TTC549 (cell line): ENCODE data around the gene MAPK8IP3.
"Not testable (repeated sequence)": the region's sequence is repeated elsewhere in the genome, so short reads cannot be mapped to it uniquely, and the experiment has no call there.

ENCODE experiments used
- FAIRE-seq: peaks from 2 replicates; lab custom pipeline; 2012; peaks lifted over from hg19 to GRCh38; lab: Jason Lieb, UNC

The MAPK8IP3 gene

DNA sequence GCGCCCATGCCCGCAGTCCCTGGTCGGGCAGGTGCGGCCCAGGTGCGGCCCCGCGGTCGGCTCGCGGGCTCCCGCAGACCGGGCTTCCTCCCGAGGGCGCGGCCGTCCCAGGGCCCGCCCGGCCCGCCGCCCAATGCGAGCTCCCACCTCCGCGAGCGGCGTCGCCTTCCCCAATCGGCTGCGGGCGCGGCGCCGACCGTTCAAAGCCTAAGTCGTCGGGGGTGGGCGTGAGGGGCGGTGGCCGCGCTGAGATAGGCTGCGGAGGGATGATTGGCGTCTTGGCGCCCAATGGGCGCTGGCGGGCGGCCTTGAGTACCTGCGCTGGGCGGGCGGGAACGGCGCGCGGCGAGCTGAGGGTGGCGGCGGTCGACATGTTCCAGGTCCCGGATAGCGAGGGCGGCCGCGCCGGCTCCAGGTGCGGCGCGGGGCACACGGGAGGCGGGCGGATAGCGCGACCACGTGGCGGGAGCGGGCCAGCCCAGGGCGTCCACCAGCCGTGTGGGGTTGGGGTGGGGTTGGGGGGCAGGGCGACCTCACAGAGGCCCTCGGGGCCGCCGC lies 28.0 kb upstream of the MAPK8IP3 start, which contains the start of gene JPT2:
Gene JPT2, plus strand, starts transcription at position 338 of the 558 bp plus-strand sequence. Its CDS starts 34 bp downstream, at position 372.
- FAIRE-seq = no peak

DNA sequence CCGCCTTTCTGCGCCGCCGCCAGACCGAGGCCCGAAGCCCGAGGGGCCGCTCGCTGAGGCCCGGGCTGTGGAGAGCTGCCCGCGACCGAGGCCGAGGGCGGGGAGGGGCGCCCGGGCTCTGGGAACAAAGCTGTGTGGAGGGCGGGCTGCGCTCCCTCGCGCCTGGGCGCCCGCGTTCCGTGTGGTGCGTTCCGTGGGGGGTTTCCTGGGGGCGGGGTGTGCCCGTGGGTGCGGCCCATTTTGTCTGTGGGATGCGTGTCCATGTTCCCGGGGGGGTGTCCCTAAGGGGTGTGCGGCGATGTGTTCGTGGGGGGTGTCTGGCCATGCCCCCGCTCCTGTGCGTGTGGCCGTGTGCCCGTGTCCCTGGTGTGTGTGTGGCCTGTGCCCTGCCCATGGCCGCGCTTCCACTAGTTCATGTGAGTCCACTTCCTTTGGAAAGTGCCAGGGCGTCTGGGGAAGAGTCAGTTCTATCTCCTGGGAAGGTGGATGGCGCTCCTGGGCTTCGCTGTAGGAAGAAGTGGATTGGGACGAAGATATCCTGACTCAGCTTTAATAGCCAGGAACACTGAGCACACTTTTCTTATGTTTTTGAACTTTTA lies 27.4 kb upstream of the MAPK8IP3 start:
- no peak for FAIRE-seq

DNA sequence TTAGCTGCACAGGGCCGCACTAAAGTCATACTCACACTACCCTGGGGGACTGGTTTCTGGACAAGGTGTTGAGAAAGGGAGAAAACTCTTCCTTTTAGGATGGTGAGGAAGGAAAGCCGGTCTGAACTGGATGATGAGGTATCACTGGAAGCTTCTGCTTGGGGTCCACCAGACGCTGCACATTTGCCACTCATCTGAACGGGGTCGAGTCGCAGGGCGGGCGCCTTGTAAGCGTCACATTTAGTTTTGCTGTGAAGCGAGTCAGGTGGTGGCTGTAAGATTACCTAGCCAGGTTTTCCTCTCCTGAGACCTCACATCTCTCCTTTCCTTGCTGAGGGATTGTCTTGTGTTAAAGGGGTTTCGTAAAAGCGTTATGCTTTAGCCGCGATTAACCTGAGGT lies 25.6 kb upstream of the MAPK8IP3 start:
- no peak for FAIRE-seq

GRCh38 chr16:1681032-1681431 lies 25.0 kb upstream of the MAPK8IP3 start:
- no peak for FAIRE-seq

DNA sequence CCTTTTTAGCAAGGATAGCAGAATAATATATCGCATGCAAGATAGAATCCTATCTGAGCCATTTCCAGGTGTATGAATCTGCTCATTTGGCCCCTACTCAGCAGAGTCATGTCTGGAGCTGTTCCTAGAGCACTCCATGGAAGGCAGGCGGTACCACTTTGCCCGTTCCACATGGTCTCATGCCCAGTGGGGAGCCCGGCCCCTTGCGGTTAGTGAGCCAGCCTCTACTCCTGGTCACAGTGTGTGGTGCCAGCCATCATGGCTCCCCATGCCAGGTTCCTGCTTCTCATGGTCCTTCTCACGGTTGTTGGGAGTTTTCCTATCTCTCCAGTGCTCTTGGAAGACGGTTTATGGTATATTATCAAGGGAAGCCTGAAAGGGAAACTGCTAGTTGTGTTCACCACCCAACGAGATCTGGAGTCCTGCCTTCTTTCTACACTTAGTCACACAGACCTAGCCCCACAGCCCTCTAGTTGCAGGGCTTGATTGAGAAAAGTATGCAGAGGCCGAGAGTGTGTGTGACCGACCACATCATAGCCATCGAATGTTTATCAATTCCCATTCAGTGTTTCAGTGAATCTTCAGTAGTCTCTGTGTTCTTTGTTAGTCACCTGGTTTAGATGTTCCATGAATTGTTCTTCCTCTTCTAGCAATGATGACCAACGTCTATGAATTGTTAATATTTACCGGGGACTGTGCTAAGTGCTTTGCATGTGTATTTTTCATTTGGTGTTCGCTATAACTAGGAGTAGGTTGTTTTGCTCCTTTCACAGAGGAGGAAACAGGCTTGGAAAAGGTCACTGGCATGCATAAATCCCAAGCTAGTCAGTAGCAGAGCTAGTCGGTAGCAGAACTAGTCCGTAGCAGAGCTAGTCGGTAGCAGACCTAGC lies 18.3 kb upstream of the MAPK8IP3 start:
- FAIRE-seq = no peak

DNA sequence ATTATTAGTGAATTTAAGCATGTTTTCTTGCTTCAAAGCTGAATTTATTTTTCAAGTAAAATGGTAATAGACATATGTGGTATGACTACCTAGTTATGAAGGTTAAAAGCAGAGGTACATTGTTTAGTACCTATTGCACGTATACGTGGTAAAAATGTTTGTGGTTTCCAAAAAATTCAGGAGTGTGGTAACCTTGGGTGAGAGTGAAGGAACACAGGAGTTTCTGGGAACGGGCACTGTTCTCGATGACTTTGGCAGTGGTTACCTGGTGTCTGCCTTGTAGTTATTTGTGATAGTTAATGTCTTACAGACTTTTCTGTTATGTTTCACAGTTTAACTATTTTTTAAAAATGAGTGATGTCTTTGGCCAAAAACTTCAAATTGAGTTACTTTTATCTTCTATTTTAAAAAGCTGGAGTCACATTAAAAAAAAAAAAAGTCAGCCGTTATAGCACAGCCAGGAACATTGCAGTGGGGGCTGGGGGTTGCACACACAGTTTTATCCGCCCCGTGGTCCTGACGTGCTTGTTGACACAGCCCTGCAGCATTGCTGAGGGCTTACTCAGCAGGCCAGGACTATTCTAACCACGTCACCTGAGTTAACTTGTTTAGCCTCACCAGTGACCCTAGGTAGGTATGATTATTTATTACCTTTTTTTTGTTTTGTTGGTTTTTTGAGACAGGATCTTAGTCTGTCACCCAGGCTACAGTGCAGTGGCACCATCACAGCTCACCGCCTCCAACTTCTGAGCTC lies 17.0 kb upstream of the MAPK8IP3 start:
- FAIRE-seq = no peak

DNA sequence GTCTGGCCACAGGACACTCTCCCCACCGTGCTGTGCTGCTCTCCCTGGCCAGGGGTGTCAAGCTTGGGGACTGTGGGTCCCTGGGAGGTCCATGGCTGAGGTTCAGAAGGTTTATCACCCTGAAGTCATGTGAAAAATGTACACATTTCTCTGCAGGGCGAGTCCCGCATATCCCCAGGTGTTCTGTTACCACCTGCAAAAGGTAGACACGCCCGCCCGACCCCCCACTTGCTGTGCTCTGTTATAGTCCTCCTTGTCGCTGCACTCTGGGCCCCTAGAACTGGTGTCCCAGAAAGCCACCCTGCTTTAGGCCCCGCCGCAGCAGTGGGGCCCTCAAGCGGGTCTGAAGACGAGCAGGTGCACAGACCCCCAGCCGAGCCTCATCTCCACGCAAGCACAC lies 16.1 kb upstream of the MAPK8IP3 start:
- no peak for FAIRE-seq

- FAIRE-seq = no peak
Measured at GRCh38 chr16:1690810-1691209, 15.2 kb upstream of the MAPK8IP3 start.

- FAIRE-seq = no peak
Measured at GRCh38 chr16:1691276-1691675, 14.7 kb upstream of the MAPK8IP3 start.

GRCh38 chr16:1691956-1692355 lies 14.0 kb upstream of the MAPK8IP3 start:
- FAIRE-seq = no peak

GRCh38 chr16:1696863-1697262 lies 9.1 kb upstream of the MAPK8IP3 start:
- FAIRE-seq = no peak

DNA sequence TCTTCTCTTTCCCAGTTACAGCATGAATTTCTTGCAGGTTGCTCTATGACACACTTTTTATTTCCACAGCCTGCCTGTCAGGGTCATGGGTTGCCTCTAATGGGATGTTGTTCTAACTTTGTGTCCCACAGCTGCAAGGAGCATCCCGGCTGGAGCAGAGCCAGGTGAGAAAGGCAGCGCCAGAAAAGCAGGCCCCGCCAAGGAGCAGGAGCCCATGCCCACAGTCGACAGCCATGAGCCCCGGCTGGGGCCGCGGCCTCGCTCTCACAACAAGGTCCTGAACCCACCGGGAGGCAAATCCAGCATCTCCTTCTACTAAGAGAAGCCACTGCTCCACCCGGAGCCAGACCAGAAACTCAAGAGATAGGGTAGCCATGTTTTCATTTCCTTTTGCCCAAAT lies 7.3 kb upstream of the MAPK8IP3 start:
- no peak for FAIRE-seq

- FAIRE-seq = no peak
Measured at GRCh38 chr16:1700246-1700645, 5.7 kb upstream of the MAPK8IP3 start.

GRCh38 chr16:1701216-1701878 lies 4.6 kb upstream of the MAPK8IP3 start:
- FAIRE-seq = no peak

DNA sequence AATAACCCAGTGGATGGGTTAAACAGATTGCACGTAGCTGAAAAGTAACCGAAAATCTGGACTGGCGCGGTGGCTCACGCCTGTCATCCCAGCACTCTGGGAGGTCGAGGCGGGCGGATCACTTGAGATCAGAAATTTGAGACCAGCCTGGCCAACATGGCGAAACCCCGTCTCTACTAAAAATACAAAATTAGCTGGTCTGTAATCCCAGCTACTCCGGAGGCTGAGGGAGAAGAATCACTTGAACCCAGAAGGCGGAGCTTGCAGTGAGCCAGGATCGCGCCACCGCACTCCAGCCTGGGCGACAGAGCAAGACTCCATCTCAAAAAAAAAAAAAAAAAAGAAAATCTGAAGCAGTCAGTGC lies 689 bp upstream of the MAPK8IP3 start:
- FAIRE-seq = not testable (repeated sequence)

GRCh38 chr16:1706386-1707192 lies 594 bp downstream of the MAPK8IP3 start:
- FAIRE-seq = no peak

DNA sequence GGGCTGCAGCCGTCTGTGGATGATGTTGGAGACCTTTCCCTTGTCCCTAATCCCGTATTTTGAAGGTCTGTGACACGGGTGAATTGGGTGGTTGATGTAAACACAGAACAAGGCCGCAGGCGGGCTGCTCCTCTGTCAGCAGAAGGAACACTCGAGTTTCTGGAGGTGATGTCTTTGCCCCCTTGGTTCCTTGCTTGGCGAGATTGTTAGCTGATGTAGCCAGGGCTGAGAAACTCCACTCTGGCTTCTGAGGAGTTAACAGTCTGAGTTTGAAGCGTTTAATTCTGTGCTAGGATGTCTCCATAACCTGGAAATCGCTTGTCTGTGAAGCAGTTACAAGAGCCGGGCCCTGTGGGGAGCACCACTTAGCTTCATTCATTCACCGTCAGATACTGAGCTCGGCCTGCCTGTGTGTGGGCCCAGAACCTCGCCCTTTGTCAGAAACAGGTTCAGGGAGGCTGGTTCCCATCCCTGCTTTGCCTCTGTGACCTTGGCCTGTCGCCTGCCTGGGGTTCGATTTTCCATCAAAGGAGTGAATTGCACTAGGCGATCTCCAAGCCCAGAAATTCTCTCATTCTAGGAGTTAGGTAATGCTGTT lies 1.3 kb downstream of the MAPK8IP3 start:
- no peak for FAIRE-seq

GRCh38 chr16:1708083-1708767 lies 2.2 kb downstream of the MAPK8IP3 start:
- FAIRE-seq = no peak

- no peak for FAIRE-seq
Measured at GRCh38 chr16:1708768-1709180, 2.8 kb downstream of the MAPK8IP3 start.

GRCh38 chr16:1709356-1709755 lies 3.4 kb downstream of the MAPK8IP3 start:
- no peak for FAIRE-seq
